Fibroblast of the conjunctiva (primary cell): ENCODE data around the gene ATF5.
"Not testable (repeated sequence)": the region's sequence is repeated elsewhere in the genome, so short reads cannot be mapped to it uniquely, and the experiment has no call there.

ENCODE experiments used
- DNase-seq: peaks from one replicate; pipeline ENCODE4 v3.0.0-alpha.2; 2010; ENCODE audit warnings: low read depth

ATF5 gene

DNA sequence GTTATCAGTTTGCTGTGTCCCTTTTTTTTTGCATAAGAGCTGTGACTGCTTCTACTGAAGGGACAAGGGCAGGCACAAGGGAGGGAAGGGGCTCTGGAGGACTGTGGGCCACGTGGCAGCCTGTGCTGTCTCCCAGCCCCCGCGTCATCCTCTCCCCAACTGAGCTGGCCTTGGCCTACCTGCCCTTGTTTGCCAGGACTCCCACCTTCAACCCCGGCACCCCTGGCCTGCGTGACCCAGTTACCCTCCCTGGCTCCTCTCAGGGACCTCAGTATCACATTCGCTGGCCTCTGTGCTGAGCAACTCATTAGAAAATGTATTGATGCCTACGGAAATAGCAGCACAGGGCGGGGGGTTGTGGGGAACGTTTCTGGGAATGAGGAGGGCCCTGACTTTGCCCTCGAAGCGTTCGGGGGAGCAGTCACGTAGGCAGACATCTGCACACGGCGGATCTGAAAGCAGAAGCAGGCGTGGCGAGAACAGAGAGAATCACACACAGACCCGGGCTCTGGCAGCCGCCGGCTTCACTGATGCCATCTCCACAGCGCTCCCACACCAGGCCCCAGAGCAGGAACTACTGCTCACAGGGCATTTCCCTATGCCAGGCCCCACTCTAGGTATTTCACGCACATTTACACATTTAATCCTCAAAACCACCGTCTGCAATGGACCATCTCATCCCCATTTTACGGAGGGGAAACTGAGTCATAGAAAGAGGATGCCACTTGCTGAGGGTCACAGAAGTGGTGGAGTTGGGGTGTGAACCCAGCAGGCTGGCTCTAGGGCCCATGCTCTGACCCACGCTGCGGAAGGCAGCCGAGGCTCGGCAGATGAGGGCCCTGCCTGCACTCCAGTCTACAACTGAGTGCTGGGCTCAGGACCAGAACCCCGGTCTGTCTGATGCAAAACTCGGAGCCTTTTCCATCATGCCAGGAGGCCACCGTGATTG, 5.7 kb upstream of the ATF5 start:
- DNase-seq = no peak

DNA sequence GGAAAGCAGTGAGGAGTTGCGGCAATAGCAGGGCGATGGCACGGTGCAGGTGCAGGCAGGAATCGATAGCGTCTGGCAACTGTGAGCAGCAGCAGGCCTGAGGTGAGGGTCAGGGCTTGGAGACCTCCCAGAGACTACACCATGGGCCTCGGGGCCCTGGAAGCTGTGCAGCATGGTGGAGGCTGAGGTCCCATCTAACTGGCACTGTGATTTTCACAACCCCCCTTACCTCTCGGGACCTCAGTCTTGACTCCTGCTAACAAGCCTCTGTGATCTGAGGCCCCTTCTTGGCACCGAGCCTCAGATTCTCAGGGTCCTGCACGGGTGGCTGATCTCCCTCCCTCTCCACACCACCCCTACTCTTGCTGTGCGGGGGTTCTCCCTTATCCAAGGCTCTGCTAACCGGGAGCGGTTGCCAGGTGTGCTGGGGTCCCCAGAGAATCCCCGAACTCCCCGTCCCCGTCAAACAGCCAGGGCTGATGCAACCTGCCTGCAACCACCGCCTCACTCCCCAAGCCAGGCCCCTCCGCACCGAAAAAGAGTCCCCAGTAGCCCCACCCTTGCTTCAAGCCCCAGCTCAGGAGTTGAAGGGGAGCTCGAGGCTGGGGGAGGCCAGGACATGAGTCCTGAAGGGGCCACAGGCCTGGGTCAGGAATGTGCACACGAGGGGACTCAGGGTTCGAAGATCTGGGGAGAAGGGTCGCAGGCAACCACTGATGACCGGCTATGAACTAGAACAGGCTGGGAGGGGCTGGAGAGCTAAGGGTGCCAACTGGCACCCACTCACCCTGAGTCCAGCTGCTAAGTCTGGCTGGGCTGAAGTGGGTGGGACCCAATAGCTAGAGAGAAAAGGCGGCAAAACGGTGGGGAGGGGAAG, 4.8 kb upstream of the ATF5 start:
- no peak for DNase-seq

DNA sequence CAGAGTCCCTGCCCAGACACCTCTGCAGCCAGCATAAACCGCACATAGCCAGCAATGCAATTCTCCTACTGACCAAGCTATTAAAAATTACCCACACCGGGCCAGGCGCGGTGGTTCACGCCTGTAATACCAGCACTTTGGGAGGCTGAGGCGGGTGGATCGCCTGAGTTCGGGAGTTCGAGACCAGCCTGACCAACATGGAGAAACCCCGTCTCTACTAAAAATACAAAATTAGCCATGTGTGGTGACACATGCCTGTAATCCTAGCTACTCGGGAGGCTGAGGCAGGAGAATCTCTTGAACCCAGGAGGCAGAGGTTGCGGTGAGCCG, 4.2 kb upstream of the ATF5 start:
- DNase-seq = not testable (repeated sequence)

DNA sequence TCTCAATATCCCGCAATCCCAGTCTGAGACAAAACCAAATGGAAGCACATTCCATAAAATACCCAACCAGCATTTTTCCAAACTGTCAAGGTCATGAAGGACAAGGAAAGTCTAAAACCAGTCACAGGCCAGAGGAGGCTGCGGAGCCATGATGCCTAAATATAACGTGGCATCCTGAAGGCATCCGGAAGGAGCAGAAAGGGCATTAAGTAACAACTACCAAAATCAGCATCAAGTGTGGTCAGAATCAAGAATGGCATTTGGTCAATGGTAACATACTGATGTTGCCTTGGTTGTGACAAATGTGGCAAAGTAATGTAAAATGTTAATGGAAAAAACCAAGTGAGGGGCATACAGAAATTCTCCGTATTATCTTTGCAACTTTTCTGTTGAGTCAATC, 3.5 kb upstream of the ATF5 start:
- DNase-seq = no peak

DNA sequence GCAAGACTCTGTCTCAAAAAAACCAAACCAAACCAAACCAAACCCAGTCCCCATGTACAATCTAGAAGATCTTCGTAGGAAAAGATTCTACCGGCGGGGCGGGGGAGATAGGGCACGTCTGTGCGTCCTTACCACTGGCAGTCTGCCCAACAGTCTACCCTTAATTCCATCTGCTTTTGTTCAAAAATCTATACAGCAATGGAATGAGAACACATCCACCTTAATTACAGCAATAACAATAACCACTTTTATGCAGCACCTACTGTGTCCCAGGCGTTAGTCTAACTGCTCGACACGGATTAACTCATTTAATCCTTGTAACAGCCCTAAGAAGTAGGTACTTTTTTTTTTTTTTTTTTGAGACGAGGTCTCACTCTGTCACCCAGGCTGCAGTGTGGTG, 2.5 kb upstream of the ATF5 start:
- DNase-seq = no peak

DNA sequence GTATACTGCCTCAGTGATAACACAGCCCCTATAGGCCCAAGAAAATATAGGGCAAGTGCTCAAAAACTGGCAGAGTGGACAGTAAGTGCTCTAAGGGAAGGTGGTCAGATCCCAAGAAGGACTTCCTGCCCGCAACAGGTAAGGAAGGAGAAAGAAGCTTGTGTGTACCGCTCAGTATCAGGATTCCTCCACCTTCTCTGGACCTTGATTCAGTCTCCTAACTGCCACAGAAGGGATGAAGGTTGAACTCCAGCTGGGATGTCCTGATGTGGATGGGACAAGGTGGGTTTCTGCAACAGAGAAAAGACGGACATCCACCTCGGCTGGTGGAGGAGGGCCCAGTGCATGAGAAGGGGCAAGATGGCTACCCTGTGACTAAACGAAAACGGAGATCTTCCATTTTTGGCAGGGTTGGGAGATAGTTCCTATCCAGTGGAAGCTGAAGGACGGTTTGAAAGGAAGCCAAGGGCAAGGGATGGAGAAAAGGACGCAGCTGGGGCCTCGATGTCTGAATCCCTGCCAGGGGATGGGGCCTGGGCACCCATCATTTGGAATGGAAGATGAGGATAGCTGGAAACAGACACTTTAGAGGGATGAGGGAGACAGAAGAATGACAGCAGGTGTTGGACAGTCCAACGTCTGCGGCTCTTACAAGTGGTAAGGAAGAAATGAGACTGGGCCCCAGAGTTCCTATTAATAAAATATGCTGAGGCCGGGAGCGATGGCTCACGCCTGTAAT, 1.3 kb upstream of the ATF5 start:
- DNase-seq = no peak

DNA sequence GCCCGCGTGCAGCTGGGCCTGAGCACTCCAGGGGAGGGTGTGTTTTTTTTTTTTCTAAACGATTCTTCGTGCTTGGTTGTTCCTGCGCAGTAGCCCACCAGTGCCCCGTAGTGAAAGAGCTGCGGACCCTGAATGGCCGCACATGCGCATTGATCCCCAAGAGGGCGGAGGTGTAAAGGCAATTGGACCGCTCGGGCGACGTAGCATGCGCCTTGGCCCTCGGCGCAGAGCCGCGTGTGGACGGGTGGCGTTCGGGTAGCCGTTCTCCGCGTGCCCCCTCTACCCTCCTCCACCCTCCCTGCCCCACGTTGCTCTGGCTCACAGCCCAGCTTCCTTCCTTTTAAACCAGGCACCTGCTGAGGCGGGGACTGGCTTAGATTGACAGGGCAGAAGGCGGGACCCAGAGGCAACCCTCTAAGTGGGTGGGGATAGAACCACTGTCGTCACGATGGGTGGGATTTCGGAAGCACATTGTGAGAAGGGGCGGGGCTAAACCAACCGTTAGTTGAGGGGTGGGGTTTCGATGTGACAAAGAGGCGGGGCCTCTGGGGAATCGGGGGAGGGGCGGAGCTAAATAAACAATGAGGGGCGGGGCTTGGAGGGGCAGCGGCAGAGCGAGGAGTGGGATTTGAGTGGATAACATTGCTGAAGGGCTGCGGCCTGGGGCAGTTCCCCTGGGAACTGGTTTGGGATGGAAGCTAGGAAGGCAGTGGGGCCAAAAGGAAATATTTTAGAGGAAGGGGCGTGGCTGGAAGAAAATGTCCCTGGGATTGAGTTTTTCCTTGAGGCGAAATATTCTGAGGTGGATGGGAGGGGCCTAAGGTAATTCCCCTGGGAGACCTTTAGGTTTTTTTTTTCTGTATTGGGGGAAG, 842 bp downstream of the ATF5 start:
- peak; percentile 96 for DNase-seq

DNA sequence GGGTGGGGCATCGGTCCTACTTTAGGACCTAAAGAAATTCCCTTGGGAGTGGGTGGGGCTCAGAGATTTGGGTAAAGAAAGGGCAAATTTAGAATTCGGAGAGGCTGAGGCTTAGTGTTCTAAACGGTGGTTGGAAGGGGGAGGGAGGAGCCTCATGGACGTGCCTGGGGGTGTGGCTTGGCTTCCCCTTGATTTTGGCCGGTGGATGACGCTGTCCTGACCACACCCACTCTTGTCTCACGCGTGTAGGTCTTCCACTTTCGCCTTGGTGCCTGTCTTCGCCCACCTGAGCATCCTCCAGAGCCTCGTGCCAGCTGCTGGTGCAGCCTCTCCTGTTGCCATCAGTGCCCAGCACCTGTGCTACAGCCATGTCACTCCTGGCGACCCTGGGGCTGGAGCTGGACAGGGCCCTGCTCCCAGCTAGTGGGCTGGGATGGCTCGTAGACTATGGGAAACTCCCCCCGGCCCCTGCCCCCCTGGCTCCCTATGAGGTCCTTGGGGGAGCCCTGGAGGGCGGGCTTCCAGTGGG, 1.5 kb downstream of the ATF5 start:
- no peak for DNase-seq

DNA sequence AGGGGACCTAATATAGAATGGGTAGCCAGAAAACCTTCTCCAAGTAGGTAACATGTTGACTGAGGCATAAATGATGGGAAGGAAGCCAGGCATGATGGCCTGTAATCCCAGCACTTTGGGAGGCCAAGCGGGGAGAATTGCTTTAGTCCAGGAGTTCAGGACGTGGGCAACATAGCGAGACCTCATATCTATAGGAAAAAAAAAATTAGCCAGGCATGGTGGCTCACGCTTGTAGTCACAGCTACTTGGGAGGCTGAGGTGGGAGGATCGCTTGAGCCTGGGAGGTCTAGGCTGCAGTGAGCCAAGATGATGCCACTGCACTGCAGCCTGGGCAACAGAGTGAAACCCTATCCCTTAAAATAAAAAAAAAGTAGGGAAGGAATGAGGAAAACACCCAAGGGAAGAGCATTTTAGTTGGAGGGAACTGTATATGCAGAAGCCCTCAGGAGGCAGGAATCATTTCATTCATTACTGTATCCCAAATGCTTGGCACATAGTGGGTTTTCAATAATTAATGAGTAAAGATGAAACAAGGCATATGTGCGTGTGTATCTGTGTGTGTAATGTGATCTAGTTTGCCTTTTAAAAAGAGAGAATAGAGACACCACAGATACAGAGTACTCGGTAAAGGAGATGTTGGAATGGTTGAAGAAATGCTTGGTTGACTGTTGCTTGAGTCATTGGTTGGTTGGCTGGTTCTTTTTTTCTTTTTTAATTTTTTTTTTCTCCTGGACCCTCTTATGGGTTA, 2.5 kb downstream of the ATF5 start:
- DNase-seq = no peak

DNA sequence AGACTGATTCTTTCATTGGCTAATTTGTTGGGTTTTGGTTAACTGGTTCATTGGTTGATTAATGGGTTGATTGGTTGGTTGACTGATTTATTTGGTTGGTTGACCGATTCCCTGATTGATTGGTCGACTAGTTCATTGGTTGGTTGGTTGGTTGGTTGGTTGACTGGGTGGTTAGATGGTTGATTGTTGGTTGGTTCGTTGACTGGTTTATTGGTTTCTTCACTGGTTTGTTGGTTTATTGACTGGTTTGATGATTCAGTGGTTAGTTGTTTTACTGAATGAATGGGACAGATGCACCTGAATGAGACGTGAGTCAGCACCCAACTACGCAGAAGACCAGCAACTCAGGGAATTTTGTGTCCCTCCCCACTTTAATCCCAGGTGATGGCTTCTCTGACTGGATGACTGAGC, 3.0 kb downstream of the ATF5 start:
- no peak for DNase-seq

DNA sequence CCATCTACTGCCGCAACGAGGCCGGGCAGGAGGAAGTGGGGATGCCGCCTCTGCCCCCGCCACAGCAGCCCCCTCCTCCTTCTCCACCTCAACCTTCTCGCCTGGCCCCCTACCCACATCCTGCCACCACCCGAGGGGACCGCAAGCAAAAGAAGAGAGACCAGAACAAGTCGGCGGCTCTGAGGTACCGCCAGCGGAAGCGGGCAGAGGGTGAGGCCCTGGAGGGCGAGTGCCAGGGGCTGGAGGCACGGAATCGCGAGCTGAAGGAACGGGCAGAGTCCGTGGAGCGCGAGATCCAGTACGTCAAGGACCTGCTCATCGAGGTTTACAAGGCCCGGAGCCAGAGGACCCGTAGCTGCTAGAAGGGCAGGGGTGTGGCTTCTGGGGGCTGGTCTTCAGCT, 3.7 kb downstream of the ATF5 start:
- no peak for DNase-seq

DNA sequence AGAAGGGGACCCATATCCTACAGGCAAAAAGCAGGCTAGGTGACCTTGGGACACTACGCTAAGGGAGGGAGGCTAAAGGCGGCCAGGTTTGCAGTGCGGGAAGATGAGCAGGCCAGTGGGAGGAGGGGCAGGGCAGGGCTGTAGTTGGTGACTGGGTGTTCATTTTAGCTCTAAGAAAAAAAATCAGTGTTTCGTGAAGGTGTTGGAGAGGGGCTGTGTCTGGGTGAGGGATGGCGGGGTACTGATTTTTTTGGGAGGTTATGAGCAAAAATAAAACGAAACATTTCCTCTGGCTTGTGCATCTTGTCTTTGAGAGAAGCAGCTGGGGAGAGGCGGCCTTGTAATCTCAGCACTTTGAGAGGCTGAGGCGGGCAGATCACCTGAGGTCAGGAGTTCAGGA, 4.6 kb downstream of the ATF5 start:
- no peak for DNase-seq

DNA sequence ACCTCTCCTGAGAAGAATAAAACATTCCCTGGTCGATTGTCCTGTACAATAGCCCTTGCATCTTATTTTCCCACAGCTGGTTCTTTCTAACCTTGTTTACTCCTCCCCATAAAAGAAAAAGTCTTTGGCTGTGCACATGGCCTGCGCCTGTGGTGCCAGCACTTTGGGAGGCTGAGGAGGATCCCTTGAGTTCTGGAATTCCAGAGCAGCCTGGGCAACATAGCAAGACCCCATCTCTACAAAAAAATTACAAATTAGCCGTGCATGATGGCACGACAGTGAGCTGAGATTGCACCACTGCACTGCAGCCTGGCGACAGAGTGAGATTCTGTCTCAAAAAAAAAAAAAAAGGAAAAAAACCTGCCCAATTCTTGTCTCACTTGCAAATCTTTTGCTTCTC, 7.5 kb downstream of the ATF5 start:
- no peak for DNase-seq

DNA sequence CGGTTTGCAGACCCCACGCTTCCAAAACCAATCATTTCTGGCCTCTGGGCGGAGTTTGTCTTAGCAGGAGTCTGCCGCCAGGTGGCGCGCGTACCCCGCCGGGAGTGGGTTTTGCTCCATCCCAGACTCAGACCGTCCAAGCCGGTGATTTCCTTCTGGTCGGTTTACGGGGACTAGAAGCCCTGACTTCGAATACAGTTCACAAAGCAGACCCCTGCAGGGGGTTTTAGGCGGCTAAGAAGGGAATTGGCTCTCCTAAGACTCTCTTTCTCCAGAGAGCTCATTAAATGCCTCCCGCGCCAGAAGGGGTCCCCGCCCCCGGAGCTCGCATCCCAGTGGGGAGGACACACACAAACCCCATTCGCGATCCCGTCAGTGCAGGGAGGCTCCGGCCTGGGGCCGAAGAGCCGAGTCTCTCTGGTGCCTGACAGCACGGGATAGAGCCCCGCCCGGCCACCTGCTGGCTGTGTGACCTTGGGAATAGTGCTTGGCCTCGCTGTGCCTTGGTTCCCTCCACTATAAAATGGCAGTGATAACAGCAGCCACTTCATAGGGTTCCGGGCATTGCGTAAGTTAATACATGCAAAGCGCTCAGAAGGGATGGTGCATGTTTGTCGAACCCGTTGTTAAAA, 8.9 kb downstream of the ATF5 start:
- no peak for DNase-seq

DNA sequence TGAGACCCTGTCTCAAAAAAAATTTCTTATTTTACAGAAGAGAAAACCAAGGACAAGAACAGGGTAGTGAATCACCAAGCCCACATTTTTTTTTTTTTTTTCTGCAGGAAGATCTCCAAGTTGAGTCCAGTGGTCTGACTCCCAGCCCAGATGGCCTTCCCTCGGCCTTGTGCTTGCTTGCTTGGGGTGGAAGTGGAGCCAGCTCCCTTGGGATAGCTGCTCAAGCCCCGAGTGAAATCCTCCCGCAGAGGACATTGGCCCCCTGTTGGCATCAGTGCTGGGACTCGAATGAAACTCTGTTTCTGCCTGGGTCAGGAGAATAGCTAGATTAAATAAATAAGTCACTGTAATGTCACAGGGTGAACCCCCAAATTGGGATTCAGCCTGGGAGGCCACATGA, 9.7 kb downstream of the ATF5 start:
- DNase-seq = no peak

DNA sequence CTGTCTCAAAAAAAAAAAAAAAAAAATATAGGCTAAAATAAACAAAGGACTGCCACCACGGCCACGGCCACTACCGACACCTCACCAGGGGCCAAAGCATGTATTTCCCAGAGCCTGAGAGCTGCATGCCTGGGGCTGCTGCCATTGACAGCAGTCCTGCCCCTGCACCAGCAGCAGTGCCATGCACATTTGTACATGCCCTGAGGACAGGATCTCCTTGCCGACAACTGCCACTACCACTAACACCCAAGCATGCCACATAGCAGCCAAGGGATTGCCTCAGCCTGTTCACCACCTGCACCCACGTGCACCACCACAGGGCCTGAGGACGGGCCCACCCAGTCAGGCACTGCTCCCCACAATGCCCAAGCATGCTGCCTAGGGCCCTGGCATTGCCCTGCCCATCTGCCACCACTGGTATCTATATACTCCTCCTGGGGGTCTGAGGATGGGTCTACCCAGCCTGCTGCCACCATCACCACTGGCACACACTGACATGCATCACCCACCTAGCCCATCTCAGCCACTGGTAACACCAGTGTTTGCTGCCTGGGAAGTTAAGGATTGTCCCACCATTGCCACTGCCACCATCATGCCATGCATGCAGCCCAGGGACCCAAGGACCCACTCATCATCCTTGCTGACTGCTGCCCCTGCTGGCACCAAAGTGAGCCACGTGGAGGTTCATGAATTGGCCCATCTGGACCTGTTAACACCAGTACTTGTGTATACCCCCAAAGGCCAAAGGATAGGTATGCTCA, 10.9 kb downstream of the ATF5 start:
- no peak for DNase-seq

DNA sequence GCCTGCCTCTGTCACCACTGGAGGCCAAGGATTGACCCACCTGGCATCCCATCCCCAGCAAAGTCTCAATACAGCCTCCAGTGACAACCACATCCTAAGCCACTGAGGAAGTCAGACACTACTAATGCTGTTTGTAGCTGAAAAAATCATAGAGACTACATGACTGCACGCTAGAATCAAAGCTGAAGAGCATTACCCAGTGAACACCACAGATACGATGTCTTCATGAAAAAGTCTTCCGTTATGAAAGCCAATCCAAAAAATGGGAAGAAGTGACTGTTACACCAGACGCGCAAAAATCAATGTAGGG, 11.4 kb downstream of the ATF5 start:
- no peak for DNase-seq

DNA sequence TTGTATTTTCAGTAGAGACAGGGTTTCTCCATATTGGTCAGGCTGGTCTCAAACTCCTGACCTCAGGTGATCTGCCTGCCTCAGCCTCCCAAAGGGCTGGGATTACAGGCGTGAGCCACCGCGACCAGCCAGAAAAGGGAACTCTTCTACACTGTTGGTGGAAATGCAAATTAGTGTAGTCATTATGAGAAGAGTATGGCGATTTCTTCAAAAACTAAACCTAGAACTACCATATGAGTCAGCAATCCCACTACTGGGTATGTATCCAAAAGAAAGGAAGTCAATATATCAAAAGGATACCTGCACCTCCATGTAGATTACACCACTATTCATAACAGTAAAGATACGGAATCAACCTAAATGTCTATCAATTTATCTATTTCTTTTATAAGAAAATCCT, 15.6 kb downstream of the ATF5 start:
- not testable (repeated sequence) for DNase-seq

DNA sequence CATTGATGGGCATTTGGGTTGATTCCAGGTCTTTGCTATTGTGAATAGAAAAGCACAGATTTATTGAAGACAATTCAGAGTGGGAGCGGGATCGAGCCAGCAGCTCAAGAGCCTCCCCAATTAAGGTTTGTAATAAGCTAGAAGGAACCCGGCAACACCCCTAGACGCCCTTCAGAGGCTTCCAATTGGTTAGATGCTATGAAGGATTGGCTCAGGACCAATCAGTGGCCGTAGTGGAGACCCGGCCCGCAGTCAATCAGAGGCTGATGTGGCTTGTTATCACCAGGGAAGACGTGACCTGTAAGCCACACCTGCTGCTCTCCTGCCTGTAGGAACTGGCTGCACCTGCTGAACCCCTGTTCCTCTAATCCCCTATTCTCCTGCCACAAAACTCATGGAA, 17.4 kb downstream of the ATF5 start:
- no peak for DNase-seq
